Adipose tissue (tissue), 3 donors: ENCODE results near the gene CTNNA2. TPM values are rescaled to one million over a fixed set of nuclear protein-coding genes. Genes with fewer than 3 reads are reported as not detected.

ENCODE experiments used
- H3K27ac ChIP-seq: one replicate; pipeline ENCODE4 v1.5.1; 2013; ENCODE audit warnings: low read depth, low read length
- WGBS, 3 donors: extraction: QIAGEN DNeasy Blood & Tissue Kit; methylation state at CpG; one replicate each; pipeline ENCODE4 v1.1.7; 2013; 5-methylcytosine and 5-hydroxymethylcytosine counted together
- polyA plus RNA-seq, 3 donors: library from polyadenylated mRNA; stranded (reverse); fragments of 200-250 nt; gene quantifications; one replicate each; pipeline ENCODE4 v1.2.3, GENCODE V29; 2013
- donor health status: healthy with polysubstance abuse.
- donor health status: Bipolar disorder and iron deficiency.
- donor health status: healthy.

Gene CTNNA2
- polyA plus RNA-seq, 3 donors: 0.07 to 0.47 TPM; not detected in 1

- WGBS, 3 donors: 76 to 90% (median 90%) methylated on average over 5 of the region's 5 CpGs
Measured at GRCh38 chr2:80459028-80459427, 946.2 kb downstream of the CTNNA2 start.

DNA sequence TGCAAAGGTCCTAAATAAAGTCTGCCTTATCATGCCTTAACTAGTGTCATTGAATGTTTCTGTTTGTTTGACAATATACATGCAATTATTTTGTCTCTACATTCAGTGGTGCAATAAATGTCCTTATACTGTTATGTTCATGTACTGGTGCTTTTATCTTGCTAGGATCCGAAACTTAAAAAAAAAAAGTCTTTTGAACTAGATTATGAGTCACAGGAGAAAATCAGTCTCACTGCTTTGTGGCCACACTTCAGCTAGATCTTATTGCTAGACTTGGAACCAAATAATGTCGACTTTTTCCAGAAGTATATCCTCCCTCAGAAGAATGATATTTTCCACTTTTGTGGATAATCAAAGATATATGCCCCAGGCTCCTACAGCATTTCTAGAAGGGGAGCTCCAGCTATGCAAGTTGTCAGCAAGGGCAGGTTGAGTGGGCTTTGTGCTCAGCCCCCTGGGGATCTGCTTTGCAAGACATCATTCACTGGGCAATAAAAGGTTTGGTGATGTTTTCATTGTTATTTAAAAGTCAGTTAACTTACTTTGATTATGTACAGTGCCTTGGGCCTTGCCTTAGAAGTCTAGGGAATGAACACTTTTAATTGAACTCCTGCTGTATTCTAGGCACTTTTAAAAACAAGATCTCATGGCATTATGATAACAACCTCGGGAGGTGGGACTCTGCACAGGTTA is 948.8 kb downstream of the CTNNA2 start:
- H3K27ac ChIP-seq: no peak overlapping the region
- 56 to 67% (median 61%) methylated on average over 3 of the region's 3 CpGs for WGBS, 3 donors

More at GRCh38 chr2:80459028-80459427, 946.2 kb downstream of the CTNNA2 start:
- H3K27ac ChIP-seq: no peak overlapping the region

- no peak overlapping the region for H3K27ac ChIP-seq
- 62 to 77% (median 70%) methylated on average over 8 of the region's 8 CpGs for WGBS, 3 donors
Measured at GRCh38 chr2:80462654-80463053, 949.8 kb downstream of the CTNNA2 start.

DNA sequence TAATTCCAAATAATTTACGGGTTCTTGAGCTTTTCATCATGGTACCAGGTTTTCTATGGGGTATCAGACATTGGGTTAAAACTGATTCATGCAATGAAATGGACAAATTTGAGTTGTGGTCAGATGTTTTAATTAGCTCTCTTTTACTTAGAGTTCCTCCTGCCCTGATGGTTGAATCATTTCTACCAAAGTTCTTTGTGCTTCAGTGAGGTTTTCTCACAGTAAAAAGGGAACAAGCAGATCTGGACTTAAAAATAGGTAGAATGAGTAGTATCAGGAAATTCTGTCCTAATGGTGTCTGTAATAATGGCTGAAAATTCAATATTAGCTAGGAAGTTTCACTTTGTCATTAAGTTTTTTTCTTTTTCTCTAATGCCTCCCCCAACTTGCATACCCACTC is 951.4 kb downstream of the CTNNA2 start:
- WGBS, 3 donors: 44 to 91% (median 89%) methylated on average over 1 of the region's 1 CpG
- no peak overlapping the region for H3K27ac ChIP-seq

DNA sequence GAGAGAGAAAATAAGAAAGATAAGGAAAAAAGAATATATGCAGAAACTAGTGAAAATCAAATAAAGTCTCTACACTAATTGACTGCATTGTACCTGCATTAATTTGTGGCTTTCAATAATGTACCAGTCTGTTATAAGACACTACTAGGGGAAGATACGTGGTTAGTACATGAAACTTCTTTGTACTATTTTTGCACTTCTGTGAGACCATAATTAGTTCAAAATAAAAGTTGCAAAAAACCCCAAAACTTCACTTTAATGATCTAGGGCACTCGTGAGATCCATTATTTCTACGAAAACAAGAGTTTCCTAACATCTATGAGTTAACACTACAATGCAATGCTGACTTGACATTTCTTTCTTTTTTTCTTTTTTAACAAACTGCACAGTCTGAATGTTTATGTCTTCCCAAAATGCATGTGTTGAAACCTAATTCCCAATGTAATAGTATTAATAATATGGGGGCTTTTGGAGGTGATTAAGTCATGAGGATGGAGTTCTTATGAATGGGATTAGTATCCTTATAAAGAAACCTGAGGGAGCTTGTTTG is 954.5 kb downstream of the CTNNA2 start:
- H3K27ac ChIP-seq: no peak overlapping the region
- 70 to 85% (median 73%) methylated on average over 3 of the region's 3 CpGs for WGBS, 3 donors

GRCh38 chr2:80469428-80469827 is 956.6 kb downstream of the CTNNA2 start:
- H3K27ac ChIP-seq: no peak overlapping the region
- 71 to 91% (median 87%) methylated on average over 1 of the region's 1 CpG for WGBS, 3 donors

GRCh38 chr2:80473069-80473468 is 960.2 kb downstream of the CTNNA2 start:
- no peak overlapping the region for H3K27ac ChIP-seq
- 71 to 79% (median 71%) methylated on average over 5 of the region's 5 CpGs for WGBS, 3 donors

GRCh38 chr2:80473796-80474195 is 960.9 kb downstream of the CTNNA2 start:
- WGBS, 3 donors: 65 to 72% (median 67%) methylated on average over 1 of the region's 1 CpG

GRCh38 chr2:80475970-80476369 is 963.1 kb downstream of the CTNNA2 start:
- H3K27ac ChIP-seq: no peak overlapping the region
- WGBS, 3 donors: 61 to 79% (median 77%) methylated on average over 3 of the region's 3 CpGs

More at GRCh38 chr2:80473796-80474195, 960.9 kb downstream of the CTNNA2 start:
- no peak overlapping the region for H3K27ac ChIP-seq

GRCh38 chr2:80476535-80477117 is 963.8 kb downstream of the CTNNA2 start:
- no peak overlapping the region for H3K27ac ChIP-seq
- 43 to 59% (median 59%) methylated on average over 2 of the region's 2 CpGs for WGBS, 3 donors

DNA sequence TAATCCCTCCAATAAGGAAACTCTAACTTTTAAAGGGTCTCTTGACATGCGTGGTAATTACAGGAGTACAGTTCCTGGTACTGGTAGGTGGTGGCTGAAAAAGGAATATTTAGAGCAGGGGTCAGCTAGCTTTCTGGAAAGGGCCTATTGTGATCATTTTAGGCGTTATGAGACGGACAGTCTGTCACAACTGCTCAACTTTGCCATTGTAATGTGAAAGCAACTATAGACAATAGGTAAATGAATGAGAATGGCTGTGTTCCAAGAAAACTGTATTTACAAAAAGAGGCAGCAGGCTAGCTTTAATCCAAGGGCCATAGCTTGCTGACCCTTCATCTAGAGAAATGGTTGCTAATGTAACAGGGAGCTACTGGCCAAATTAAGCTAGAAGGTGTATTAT is 969.4 kb downstream of the CTNNA2 start:
- H3K27ac ChIP-seq: no peak overlapping the region
- WGBS, 3 donors: 53 to 59% (median 58%) methylated on average over 3 of the region's 3 CpGs

- WGBS, 3 donors: 29 to 36% (median 29%) methylated on average over 3 of the region's 3 CpGs
Measured at GRCh38 chr2:80489717-80490116, 976.9 kb downstream of the CTNNA2 start.

GRCh38 chr2:80490964-80491363 is 978.1 kb downstream of the CTNNA2 start:
- WGBS, 3 donors: 60 to 86% (median 83%) methylated on average over 4 of the region's 4 CpGs
- H3K27ac ChIP-seq: no peak overlapping the region

More at GRCh38 chr2:80489717-80490116, 976.9 kb downstream of the CTNNA2 start:
- no peak overlapping the region for H3K27ac ChIP-seq

DNA sequence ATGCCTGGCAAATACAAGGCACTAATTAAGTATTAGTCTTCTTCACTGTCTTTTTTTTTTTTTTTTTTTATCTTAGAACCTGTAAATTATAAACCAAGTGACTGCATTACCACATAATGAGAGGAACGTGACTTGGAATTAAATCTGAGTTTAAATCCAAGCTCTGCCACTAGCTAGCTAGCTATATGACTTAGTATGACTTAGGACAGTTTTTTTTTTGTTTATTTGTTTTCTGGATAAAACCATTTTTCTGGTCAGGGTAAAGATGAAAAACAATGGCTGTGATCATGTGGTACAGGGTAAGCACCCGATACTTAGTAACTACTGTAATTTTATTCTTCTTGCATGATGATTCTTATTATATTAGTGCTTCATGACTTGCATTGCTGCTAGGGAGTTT is 983.5 kb downstream of the CTNNA2 start:
- 58 to 85% (median 79%) methylated on average over 2 of the region's 2 CpGs for WGBS, 3 donors

DNA sequence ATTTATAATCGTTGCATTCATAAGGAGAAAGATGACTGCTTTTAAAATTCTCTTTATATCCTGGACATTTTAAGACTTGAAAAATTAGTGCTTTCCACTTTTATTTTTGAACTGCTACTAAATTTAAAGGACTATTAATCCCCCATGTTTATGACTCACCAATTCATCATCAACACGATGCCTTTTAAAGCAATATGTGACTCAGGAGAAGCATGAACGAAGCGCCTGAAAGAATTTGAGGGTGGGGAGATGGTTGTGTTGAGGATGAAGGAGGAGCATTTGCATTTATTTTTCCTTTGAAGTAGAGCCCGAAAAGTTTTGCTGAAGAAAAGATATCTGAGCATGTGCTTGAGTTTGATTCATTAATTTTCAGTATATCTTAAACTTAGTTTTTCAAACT is 983.9 kb downstream of the CTNNA2 start:
- WGBS, 3 donors: 51 to 53% (median 53%) methylated on average over 5 of the region's 5 CpGs
- no peak overlapping the region for H3K27ac ChIP-seq

More for the DNA sequence above, 983.5 kb downstream of the CTNNA2 start:
- no peak overlapping the region for H3K27ac ChIP-seq

GRCh38 chr2:80499095-80499494 is 986.2 kb downstream of the CTNNA2 start:
- 10 to 32% (median 11%) methylated on average over 2 of the region's 2 CpGs for WGBS, 3 donors
- no peak overlapping the region for H3K27ac ChIP-seq

GRCh38 chr2:80501874-80502624 is 989.2 kb downstream of the CTNNA2 start:
- H3K27ac ChIP-seq: no peak overlapping the region

GRCh38 chr2:80506563-80506962 is 993.7 kb downstream of the CTNNA2 start:
- 36 to 65% (median 41%) methylated on average over 1 of the region's 1 CpG for WGBS, 3 donors
- no peak overlapping the region for H3K27ac ChIP-seq

DNA sequence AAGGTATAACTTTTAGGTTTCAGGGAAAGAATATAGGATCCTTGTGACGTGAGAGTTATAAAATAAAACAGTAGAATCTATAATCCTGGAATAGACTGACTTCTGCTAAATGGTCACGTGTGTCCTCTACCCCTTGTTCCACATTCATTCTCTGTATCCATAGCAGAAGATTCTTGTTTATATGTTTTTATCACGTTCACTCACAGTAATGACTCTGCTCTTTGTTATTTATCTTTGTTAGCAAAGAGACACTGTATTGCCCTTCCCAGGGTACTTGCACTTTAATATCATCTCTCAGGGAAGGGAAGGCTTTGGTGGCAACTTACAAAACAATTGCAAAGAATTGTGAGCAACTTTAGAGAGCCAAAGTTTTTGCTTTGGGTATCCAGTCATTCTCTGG is 997.9 kb downstream of the CTNNA2 start:
- WGBS, 3 donors: 53 to 70% (median 66%) methylated on average over 3 of the region's 3 CpGs
- H3K27ac ChIP-seq: no peak overlapping the region
